ENCODE results near the gene SFTPB. TPM values are rescaled to one million over a fixed set of nuclear protein-coding genes. Genes with fewer than 3 reads are reported as not detected.

SFTPB gene
- total and polyA plus RNA-seq, 4 donors: not detected

DNA sequence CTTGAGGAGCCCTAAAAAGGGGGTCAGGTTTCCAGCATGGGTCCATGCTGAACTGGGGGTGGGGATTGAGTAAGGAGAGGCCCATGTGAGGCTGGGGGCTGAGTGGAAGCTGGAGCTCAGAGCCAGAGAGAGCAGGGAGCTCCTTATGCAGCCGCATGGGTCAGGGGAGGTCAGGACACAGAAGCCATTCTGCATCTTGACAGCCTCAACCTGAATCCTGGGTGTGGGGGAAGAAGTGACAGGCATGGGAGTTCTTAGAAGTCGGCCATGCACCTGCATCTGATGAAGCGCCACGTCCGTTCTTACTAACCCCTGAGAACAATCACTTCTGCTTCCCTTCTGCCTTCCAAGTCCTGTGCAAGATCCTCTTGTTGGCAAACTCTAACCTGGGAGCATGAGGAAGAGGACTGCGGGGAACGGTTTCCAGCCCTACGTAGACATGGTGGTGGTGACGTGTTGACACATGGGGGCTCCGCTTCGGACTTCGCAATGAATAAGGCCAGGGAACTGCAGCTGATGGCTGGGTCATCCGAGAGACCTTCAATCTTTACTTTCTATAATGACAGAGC lies 48.4 kb upstream of the SFTPB start:
- Histone ChIP-seq H3K36me3 (ENCODE audit: control insufficient read depth in 4 of 4, insufficient read depth in 3 of 4, low read depth in 1 of 4, low read length in 3 of 4) (no peaks in the 10 kb centered on the region), H3K4me3 (ENCODE audit: low read depth in 1 of 3, low read length in 3 of 3) (no peak overlapping the region), H3K9ac (ENCODE audit: low read depth in 1 of 2, low read length in 2 of 2) (no peak overlapping the region), H3K27me3 (ENCODE audit: control insufficient read depth in 4 of 4, insufficient read depth in 4 of 4, low read length in 3 of 4) (no peaks in the 10 kb centered on the region), H3K27ac (ENCODE audit: low read depth in 1 of 2, low read length in 2 of 2) (no peak overlapping the region), H3K9me3 (ENCODE audit: control insufficient read depth in 4 of 4, low read length in 3 of 4) (no peaks in the 10 kb centered on the region), H3K4me1 (ENCODE audit: control insufficient read depth in 4 of 4, insufficient read depth in 4 of 4, low read length in 3 of 4) (peaks cover 11 to 27% (median 19%) of the 10 kb centered on the region in 4 donors)
- DNase-seq (ENCODE audit: low spot score): no peak
- WGBS: 89% methylated on average over 13 of the region's 13 CpGs
- TF ChIP-seq YY1 (IDR thresholded peaks at IDR 0.05): no peak
- TF ChIP-seq FOXA1 (IDR thresholded peaks at IDR 0.05): no peak
- TF ChIP-seq RAD21 (IDR thresholded peaks at IDR 0.05): no peak
- TF ChIP-seq JUND (IDR thresholded peaks at IDR 0.05): no peak
- TF ChIP-seq HNF4A (conservative IDR thresholded peaks at IDR 0.05): no peak
- no peak for TF ChIP-seq GABPA (IDR thresholded peaks at IDR 0.05 in 1 of 2, conservative IDR thresholded peaks at IDR 0.05 in 1 of 2)
- TF ChIP-seq HNF4G (IDR thresholded peaks at IDR 0.05): no peak
- TF ChIP-seq EGR1 (IDR thresholded peaks at IDR 0.05; ENCODE audit: low read depth in 2 of 2): no peak
- TF ChIP-seq, protein P1, sequence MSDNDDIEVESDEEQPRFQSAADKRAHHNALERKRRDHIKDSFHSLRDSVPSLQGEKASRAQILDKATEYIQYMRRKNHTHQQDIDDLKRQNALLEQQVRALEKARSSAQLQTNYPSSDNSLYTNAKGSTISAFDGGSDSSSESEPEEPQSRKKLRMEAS (IDR thresholded peaks at IDR 0.05): no peak
- TF ChIP-seq, protein P2, sequence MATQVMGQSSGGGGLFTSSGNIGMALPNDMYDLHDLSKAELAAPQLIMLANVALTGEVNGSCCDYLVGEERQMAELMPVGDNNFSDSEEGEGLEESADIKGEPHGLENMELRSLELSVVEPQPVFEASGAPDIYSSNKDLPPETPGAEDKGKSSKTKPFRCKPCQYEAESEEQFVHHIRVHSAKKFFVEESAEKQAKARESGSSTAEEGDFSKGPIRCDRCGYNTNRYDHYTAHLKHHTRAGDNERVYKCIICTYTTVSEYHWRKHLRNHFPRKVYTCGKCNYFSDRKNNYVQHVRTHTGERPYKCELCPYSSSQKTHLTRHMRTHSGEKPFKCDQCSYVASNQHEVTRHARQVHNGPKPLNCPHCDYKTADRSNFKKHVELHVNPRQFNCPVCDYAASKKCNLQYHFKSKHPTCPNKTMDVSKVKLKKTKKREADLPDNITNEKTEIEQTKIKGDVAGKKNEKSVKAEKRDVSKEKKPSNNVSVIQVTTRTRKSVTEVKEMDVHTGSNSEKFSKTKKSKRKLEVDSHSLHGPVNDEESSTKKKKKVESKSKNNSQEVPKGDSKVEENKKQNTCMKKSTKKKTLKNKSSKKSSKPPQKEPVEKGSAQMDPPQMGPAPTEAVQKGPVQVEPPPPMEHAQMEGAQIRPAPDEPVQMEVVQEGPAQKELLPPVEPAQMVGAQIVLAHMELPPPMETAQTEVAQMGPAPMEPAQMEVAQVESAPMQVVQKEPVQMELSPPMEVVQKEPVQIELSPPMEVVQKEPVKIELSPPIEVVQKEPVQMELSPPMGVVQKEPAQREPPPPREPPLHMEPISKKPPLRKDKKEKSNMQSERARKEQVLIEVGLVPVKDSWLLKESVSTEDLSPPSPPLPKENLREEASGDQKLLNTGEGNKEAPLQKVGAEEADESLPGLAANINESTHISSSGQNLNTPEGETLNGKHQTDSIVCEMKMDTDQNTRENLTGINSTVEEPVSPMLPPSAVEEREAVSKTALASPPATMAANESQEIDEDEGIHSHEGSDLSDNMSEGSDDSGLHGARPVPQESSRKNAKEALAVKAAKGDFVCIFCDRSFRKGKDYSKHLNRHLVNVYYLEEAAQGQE (IDR thresholded peaks at IDR 0.05): no peak
- TF ChIP-seq, protein P3, sequence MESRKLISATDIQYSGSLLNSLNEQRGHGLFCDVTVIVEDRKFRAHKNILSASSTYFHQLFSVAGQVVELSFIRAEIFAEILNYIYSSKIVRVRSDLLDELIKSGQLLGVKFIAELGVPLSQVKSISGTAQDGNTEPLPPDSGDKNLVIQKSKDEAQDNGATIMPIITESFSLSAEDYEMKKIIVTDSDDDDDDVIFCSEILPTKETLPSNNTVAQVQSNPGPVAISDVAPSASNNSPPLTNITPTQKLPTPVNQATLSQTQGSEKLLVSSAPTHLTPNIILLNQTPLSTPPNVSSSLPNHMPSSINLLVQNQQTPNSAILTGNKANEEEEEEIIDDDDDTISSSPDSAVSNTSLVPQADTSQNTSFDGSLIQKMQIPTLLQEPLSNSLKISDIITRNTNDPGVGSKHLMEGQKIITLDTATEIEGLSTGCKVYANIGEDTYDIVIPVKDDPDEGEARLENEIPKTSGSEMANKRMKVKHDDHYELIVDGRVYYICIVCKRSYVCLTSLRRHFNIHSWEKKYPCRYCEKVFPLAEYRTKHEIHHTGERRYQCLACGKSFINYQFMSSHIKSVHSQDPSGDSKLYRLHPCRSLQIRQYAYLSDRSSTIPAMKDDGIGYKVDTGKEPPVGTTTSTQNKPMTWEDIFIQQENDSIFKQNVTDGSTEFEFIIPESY (IDR thresholded peaks at IDR 0.05): no peak
- TF ChIP-seq RXRA (IDR thresholded peaks at IDR 0.05): no peak
- TF ChIP-seq, protein P4, sequence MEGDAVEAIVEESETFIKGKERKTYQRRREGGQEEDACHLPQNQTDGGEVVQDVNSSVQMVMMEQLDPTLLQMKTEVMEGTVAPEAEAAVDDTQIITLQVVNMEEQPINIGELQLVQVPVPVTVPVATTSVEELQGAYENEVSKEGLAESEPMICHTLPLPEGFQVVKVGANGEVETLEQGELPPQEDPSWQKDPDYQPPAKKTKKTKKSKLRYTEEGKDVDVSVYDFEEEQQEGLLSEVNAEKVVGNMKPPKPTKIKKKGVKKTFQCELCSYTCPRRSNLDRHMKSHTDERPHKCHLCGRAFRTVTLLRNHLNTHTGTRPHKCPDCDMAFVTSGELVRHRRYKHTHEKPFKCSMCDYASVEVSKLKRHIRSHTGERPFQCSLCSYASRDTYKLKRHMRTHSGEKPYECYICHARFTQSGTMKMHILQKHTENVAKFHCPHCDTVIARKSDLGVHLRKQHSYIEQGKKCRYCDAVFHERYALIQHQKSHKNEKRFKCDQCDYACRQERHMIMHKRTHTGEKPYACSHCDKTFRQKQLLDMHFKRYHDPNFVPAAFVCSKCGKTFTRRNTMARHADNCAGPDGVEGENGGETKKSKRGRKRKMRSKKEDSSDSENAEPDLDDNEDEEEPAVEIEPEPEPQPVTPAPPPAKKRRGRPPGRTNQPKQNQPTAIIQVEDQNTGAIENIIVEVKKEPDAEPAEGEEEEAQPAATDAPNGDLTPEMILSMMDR (IDR thresholded peaks at IDR 0.05; ENCODE audit: low read depth, low read length, missing input control): no peak
- TF ChIP-seq SP1 (IDR thresholded peaks at IDR 0.05): no peak

DNA sequence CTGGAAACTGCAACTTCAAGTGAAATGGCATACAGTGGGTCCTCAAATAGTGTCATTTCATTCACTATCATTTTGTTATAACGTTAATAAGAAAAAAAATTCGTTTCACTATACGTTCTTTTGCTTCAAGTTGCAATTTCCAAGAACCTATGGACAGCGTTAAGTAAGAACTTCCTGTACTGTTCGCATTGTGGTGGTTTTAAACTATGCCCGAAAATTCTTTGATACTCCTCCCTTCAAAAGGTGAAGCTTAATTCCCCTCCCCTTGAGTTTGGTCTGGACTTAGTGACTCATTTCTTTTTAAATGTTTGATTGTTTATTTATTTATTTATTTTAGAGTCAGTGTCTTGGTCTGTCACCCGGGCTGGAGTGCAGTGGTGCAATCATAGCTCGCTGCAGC lies 46.8 kb upstream of the SFTPB start:
- peaks cover 12 to 40% (median 28%) of the 10 kb centered on the region in 4 donors for H3K4me1 ChIP-seq (ENCODE audit: control insufficient read depth in 4 of 4, insufficient read depth in 4 of 4, low read length in 3 of 4)
- WGBS: 74% methylated on average over 8 of the region's 8 CpGs
- H3K27ac ChIP-seq (ENCODE audit: low read depth in 1 of 2, low read length in 2 of 2): no peak overlapping the region
- TF ChIP-seq FOXA2 (IDR thresholded peaks at IDR 0.05): no peak
- TF ChIP-seq, protein P1 (IDR thresholded peaks at IDR 0.05): no peak
- TF ChIP-seq TAF1 (conservative IDR thresholded peaks at IDR 0.05): no peak
- TF ChIP-seq, protein P4 (IDR thresholded peaks at IDR 0.05; ENCODE audit: low read depth, low read length, missing input control): no peak
- TF ChIP-seq FOXA1 (IDR thresholded peaks at IDR 0.05): no peak
- TF ChIP-seq, protein P3 (IDR thresholded peaks at IDR 0.05): no peak
- TF ChIP-seq SP1 (IDR thresholded peaks at IDR 0.05): no peak
- TF ChIP-seq EGR1 (IDR thresholded peaks at IDR 0.05; ENCODE audit: low read depth in 2 of 2): no peak

More for the DNA sequence above, 46.8 kb upstream of the SFTPB start:
- Histone ChIP-seq H3K36me3 (ENCODE audit: control insufficient read depth in 4 of 4, insufficient read depth in 3 of 4, low read depth in 1 of 4, low read length in 3 of 4) (no peaks in the 10 kb centered on the region), H3K9me3 (ENCODE audit: control insufficient read depth in 4 of 4, low read length in 3 of 4) (no peaks in the 10 kb centered on the region), H3K4me3 (ENCODE audit: low read depth in 1 of 3, low read length in 3 of 3) (no peak overlapping the region), H3K27me3 (ENCODE audit: control insufficient read depth in 4 of 4, insufficient read depth in 4 of 4, low read length in 3 of 4) (no peaks in the 10 kb centered on the region), H3K9ac (ENCODE audit: low read depth in 1 of 2, low read length in 2 of 2) (no peak overlapping the region)
- no peak for DNase-seq (ENCODE audit: low spot score)

All from liver (tissue), 9 donors.